ENCODE measurements around the gene ABCF1.
A peak's percentile ranks its signal among the peaks of the same experiment; 100 is the strongest.

The ABCF1 gene

DNA sequence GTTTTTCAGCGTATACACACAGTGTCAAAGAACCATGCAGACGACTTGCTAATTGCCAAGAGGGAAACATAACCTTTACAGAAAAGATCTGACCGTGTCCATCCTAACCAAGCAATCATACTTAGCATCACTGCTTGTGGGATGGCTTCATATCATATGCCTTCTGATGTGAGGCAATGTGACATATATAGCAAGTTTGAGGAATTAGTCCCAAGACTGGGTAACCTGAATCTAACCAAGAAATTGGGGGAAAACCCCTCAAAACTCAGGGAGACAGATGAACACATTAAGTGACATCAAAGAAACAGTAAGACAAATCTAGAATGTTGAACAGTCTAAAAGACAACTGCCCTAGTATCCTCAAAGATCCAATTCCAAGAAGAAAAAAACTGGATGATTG lies 33.3 kb upstream of the ABCF1 start:
- H3K9me3 ChIP-seq (ENCODE audit: control extremely low read depth in 1 of 5, control insufficient read depth in 4 of 5, insufficient read depth in 2 of 5, low read depth in 1 of 5, low read length in 4 of 5): no peaks in the 10 kb centered on the region
- CTCF ChIA-PET: interaction anchor here (1.1 to 15.5 kb wide), 3 partner anchors 10 to 44 kb away, joined by 3 to 151 read pairs (median 3); no protein-coding TSS in a partner anchor
- 92% methylated on average over 2 of the region's 3 CpGs for WGBS (ENCODE audit: insufficient coverage)
- DNase-seq: no peak
- peaks cover 8 to 15% (median 14%) of the 10 kb centered on the region in 4 experiments for H3K4me1 ChIP-seq (ENCODE audit: control extremely low read depth in 1 of 4, control insufficient read depth in 4 of 4, insufficient read depth in 4 of 4, low read length in 3 of 4)
- POLR2A ChIA-PET: no interaction called here
- H3K4me3 ChIP-seq (ENCODE audit: control insufficient read depth in 1 of 7, extremely low read depth in 1 of 7, insufficient read depth in 4 of 7, low read depth in 2 of 7, low read length in 6 of 7): no peak overlapping the region
- H3K27ac ChIP-seq (ENCODE audit: insufficient read depth in 1 of 2, low read depth in 1 of 2, low read length in 2 of 2, poor library complexity in 1 of 2, severe bottlenecking in 2 of 2): no peak overlapping the region
- H3K27me3 ChIP-seq (replicated peaks in 2 of 5; ENCODE audit: control insufficient read depth in 4 of 5, insufficient read depth in 5 of 5, low read length in 4 of 5): no peaks in the 10 kb centered on the region
- no peaks in the 10 kb centered on the region for H3K36me3 ChIP-seq (ENCODE audit: control insufficient read depth in 4 of 4, insufficient read depth in 4 of 4, low read length in 3 of 4)

DNA sequence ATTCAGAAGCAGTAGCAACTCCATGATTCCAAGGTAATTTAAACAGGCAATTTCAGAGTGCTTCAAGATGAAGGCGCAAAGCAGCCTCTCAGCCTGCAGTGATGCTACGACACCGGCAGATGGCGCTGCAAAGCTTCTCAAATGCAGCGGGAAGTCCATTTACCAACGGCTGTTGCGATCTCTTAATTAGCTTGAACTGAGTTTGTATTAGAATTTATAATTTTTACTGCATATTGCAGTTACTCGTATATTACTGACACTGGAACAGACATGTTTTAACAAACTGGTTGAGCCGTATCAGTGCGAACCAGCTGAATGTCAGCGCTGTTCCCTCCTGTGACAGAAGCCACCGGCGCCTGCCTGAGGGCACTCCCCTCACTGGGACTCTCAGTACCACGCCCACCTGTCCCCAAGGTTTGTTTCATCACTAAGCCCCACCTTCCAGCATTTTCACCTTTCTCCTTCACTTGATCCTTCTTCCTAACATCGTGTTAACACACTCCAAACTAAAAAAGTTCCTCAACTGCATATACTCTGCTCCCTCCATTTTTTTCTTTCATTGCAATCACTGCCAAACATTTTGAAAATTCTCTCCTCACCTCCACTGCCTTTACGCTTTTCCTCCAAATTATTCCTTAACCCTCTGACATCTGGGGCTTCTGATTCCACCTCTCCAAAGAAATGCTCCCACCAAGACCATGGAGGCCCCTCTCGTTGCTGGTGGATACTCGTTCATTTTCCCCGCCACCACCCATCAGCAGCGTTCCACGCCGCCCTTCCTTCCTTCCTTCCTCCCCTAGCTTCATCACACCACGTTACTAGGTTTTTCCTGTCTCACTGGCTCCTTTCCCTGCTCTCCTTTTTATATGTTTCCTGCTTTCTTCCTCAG lies 29.5 kb upstream of the ABCF1 start:
- H3K4me3 ChIP-seq (ENCODE audit: control insufficient read depth in 1 of 7, extremely low read depth in 1 of 7, insufficient read depth in 4 of 7, low read depth in 2 of 7, low read length in 6 of 7): peak overlapping the region; percentile 31 to 84 (median 66)
- peak; percentile 86 to 93 (median 92) for DNase-seq
- H3K36me3 ChIP-seq (ENCODE audit: control insufficient read depth in 4 of 4, insufficient read depth in 4 of 4, low read length in 3 of 4): peaks cover 0 to 13% (median 5%) of the 10 kb centered on the region in 4 experiments
- CTCF ChIA-PET: interaction anchor here (0.8 to 17.6 kb wide), 33 partner anchors 8 to 285 kb away, joined by 3 to 259 read pairs (median 5); partner anchors contain the start of genes ATAT1, DHX16, GNL1 and PRR3
- POLR2A ChIA-PET: interaction anchor here (0.6 to 1.8 kb wide), 10 partner anchors 9 to 186 kb away, joined by 3 to 8 read pairs (median 5); partner anchors contain the start of genes ABCF1 and DHX16
- H3K4me1 ChIP-seq (ENCODE audit: control extremely low read depth in 1 of 4, control insufficient read depth in 4 of 4, insufficient read depth in 4 of 4, low read length in 3 of 4): peaks cover 8 to 20% (median 15%) of the 10 kb centered on the region in 4 experiments
- H3K27ac ChIP-seq (ENCODE audit: insufficient read depth in 1 of 2, low read depth in 1 of 2, low read length in 2 of 2, poor library complexity in 1 of 2, severe bottlenecking in 2 of 2): no peak overlapping the region
- no peaks in the 10 kb centered on the region for H3K27me3 ChIP-seq (replicated peaks in 2 of 5; ENCODE audit: control insufficient read depth in 4 of 5, insufficient read depth in 5 of 5, low read length in 4 of 5)
- 0% methylated on average over 18 of the region's 23 CpGs for WGBS (ENCODE audit: insufficient coverage)
- no peaks in the 10 kb centered on the region for H3K9me3 ChIP-seq (ENCODE audit: control extremely low read depth in 1 of 5, control insufficient read depth in 4 of 5, insufficient read depth in 2 of 5, low read depth in 1 of 5, low read length in 4 of 5)

DNA sequence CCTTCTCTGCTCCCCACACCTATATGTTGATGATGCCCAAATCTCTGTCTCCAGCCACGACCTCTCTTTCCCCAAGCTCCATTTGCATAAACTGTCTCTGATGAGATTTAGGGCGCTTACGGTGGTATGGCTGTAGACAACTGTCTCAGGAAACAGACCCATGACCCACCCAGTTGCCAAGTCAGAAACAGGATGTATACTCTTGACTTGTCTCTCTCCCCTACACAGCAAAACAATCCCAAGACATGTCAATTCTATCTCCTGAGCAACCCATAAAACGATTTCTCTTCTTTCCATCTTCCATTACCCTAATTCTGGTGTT lies 28.9 kb upstream of the ABCF1 start:
- peak in 2 of 3 donors; percentile 52 to 59 for DNase-seq
- H3K4me3 ChIP-seq (ENCODE audit: control insufficient read depth in 1 of 7, extremely low read depth in 1 of 7, insufficient read depth in 4 of 7, low read depth in 2 of 7, low read length in 6 of 7): peak overlapping the region in 5 of 7 experiments; percentile 8 to 84 (median 68)
- WGBS (ENCODE audit: insufficient coverage): 0% methylated on average over 4 of the region's 4 CpGs
- no peaks in the 10 kb centered on the region for H3K27me3 ChIP-seq (replicated peaks in 2 of 5; ENCODE audit: control insufficient read depth in 4 of 5, insufficient read depth in 5 of 5, low read length in 4 of 5)
- peaks cover 8 to 20% (median 15%) of the 10 kb centered on the region in 4 experiments for H3K4me1 ChIP-seq (ENCODE audit: control extremely low read depth in 1 of 4, control insufficient read depth in 4 of 4, insufficient read depth in 4 of 4, low read length in 3 of 4)
- POLR2A ChIA-PET: interaction anchor here (0.6 to 1.8 kb wide), 8 partner anchors 12 to 186 kb away, joined by 3 to 8 read pairs (median 4); partner anchors contain the start of gene DHX16
- H3K27ac ChIP-seq (ENCODE audit: insufficient read depth in 1 of 2, low read depth in 1 of 2, low read length in 2 of 2, poor library complexity in 1 of 2, severe bottlenecking in 2 of 2): no peak overlapping the region
- CTCF ChIA-PET: interaction anchor here (1.2 to 17.6 kb wide), 19 partner anchors 11 to 130 kb away, joined by 3 to 259 read pairs (median 6); partner anchors contain the start of genes ATAT1, DHX16, GNL1 and PRR3
- H3K9me3 ChIP-seq (ENCODE audit: control extremely low read depth in 1 of 5, control insufficient read depth in 4 of 5, insufficient read depth in 2 of 5, low read depth in 1 of 5, low read length in 4 of 5): no peaks in the 10 kb centered on the region
- H3K36me3 ChIP-seq (ENCODE audit: control insufficient read depth in 4 of 4, insufficient read depth in 4 of 4, low read length in 3 of 4): peaks cover 0 to 19% (median 9%) of the 10 kb centered on the region in 4 experiments

DNA sequence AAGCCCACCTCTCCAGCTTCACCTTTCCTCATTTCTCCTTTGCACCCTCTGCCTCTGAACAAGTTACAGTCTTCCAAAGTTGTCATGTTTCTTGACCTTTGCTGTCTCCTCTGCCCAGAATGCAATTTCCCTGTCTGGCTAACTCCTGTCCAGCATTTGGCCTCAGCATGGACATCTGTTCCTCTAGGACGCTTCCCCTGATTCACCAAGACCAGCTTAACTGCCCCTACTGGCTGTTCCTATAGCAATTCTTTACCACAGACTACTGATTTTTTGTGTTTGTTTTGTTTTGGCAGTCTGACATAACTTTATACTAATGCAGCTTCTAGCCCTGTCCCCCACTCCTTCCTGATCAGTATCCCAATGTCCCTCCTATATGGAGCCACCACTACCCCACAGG lies 28.3 kb upstream of the ABCF1 start:
- CTCF ChIA-PET: interaction anchor here (1.0 to 17.6 kb wide), 19 partner anchors 12 to 279 kb away, joined by 3 to 259 read pairs (median 7); partner anchors contain the start of genes DHX16, GNL1 and PRR3
- WGBS (ENCODE audit: insufficient coverage): no CpG with 5 or more reads among the region's 1 CpG

DNA sequence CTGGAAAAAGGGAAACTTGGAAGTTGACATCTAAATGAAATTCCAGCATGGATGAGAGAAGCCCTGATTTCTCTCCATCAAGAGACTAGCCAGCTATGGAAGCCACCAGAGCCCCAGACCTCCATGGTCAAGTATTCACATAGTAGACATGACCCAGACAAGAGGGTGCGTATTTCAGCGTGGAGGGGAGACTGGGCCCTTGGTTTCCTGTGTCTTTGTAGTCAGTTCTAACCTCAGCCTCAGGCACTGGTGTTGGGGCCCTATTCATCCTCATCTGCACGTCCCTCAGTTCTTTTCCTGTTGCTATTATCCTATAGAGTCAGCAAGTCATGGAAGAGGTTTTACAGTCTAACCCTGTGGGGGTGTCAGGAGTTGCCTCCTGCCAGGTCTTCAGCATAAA lies 27.4 kb upstream of the ABCF1 start:
- H3K36me3 ChIP-seq (ENCODE audit: control insufficient read depth in 4 of 4, insufficient read depth in 4 of 4, low read length in 3 of 4): peaks cover 4 to 26% (median 15%) of the 10 kb centered on the region in 4 experiments
- ChIA-PET CTCF (interaction anchor here (1.0 to 17.6 kb wide), 16 partner anchors 11 to 278 kb away, joined by 3 to 259 read pairs (median 6); partner anchors contain the start of genes DHX16, GNL1 and PRR3), POLR2A (interaction anchor here (0.6 to 1.0 kb wide), 2 partner anchors 14 to 54 kb away, joined by 3 to 4 read pairs; no protein-coding TSS in a partner anchor)
- H3K4me3 ChIP-seq (ENCODE audit: control insufficient read depth in 1 of 7, extremely low read depth in 1 of 7, insufficient read depth in 4 of 7, low read depth in 2 of 7, low read length in 6 of 7): no peak overlapping the region
- H3K4me1 ChIP-seq (ENCODE audit: control extremely low read depth in 1 of 4, control insufficient read depth in 4 of 4, insufficient read depth in 4 of 4, low read length in 3 of 4): peaks cover 8 to 20% (median 15%) of the 10 kb centered on the region in 4 experiments
- DNase-seq: no peak
- no peaks in the 10 kb centered on the region for H3K9me3 ChIP-seq (ENCODE audit: control extremely low read depth in 1 of 5, control insufficient read depth in 4 of 5, insufficient read depth in 2 of 5, low read depth in 1 of 5, low read length in 4 of 5)
- 95% methylated on average over 3 of the region's 3 CpGs for WGBS (ENCODE audit: insufficient coverage)
- H3K27ac ChIP-seq (ENCODE audit: insufficient read depth in 1 of 2, low read depth in 1 of 2, low read length in 2 of 2, poor library complexity in 1 of 2, severe bottlenecking in 2 of 2): no peak overlapping the region
- H3K27me3 ChIP-seq (replicated peaks in 2 of 5; ENCODE audit: control insufficient read depth in 4 of 5, insufficient read depth in 5 of 5, low read length in 4 of 5): no peaks in the 10 kb centered on the region

More for the DNA sequence above, 28.3 kb upstream of the ABCF1 start:
- Histone ChIP-seq H3K4me1 (ENCODE audit: control extremely low read depth in 1 of 4, control insufficient read depth in 4 of 4, insufficient read depth in 4 of 4, low read length in 3 of 4) (peaks cover 8 to 20% (median 15%) of the 10 kb centered on the region in 4 experiments), H3K27ac (ENCODE audit: insufficient read depth in 1 of 2, low read depth in 1 of 2, low read length in 2 of 2, poor library complexity in 1 of 2, severe bottlenecking in 2 of 2) (no peak overlapping the region), H3K36me3 (ENCODE audit: control insufficient read depth in 4 of 4, insufficient read depth in 4 of 4, low read length in 3 of 4) (peaks cover 2 to 19% (median 9%) of the 10 kb centered on the region in 4 experiments), H3K4me3 (ENCODE audit: control insufficient read depth in 1 of 7, extremely low read depth in 1 of 7, insufficient read depth in 4 of 7, low read depth in 2 of 7, low read length in 6 of 7) (no peak overlapping the region), H3K9me3 (ENCODE audit: control extremely low read depth in 1 of 5, control insufficient read depth in 4 of 5, insufficient read depth in 2 of 5, low read depth in 1 of 5, low read length in 4 of 5) (no peaks in the 10 kb centered on the region), H3K27me3 (replicated peaks in 2 of 5; ENCODE audit: control insufficient read depth in 4 of 5, insufficient read depth in 5 of 5, low read length in 4 of 5) (no peaks in the 10 kb centered on the region)
- DNase-seq: no peak
- POLR2A ChIA-PET: interaction anchor here (1.0 to 1.8 kb wide), 6 partner anchors 11 to 73 kb away, joined by 3 to 8 read pairs (median 5); no protein-coding TSS in a partner anchor

DNA sequence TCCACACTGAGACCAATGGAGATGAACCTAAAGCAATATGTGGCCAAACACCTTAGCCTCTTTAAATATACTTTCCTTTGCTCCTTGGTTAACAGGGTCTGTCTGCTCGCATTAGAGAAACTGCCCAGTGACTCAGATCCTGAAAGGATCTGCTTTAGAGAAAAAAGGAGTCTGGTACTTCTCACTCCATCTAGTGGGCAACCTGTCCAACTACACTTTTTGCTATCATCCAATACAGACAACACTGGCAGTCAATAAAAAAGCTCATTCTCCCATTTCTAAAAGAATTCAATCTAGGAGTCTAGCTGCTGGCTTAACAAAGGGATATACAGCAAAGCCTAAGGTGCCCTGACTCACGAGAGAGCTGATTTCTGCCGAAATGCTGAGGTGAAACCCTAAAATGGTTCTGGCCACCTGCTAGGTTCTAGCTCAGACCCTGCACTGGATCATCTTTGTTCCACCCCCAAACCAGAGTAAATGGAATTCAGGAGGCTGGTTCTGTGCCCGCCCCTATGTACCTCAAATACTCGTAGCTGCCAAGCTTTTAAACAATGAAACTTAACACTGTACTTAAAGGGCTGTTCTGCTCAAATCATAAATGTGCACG lies 26.5 kb upstream of the ABCF1 start:
- peak; percentile 70 to 78 (median 76) for DNase-seq
- CTCF ChIA-PET: interaction anchor here (0.7 to 17.6 kb wide), 23 partner anchors 9 to 184 kb away, joined by 3 to 259 read pairs (median 6); partner anchors contain the start of genes GNL1 and PRR3
- H3K27ac ChIP-seq (ENCODE audit: insufficient read depth in 1 of 2, low read depth in 1 of 2, low read length in 2 of 2, poor library complexity in 1 of 2, severe bottlenecking in 2 of 2): no peak overlapping the region

More for the DNA sequence above, 26.5 kb upstream of the ABCF1 start:
- POLR2A ChIA-PET: interaction anchor here (0.6 to 1.4 kb wide), 7 partner anchors 10 to 244 kb away, joined by 3 to 4 read pairs (median 3); no protein-coding TSS in a partner anchor
- Histone ChIP-seq H3K27me3 (replicated peaks in 2 of 5; ENCODE audit: control insufficient read depth in 4 of 5, insufficient read depth in 5 of 5, low read length in 4 of 5) (no peaks in the 10 kb centered on the region), H3K36me3 (ENCODE audit: control insufficient read depth in 4 of 4, insufficient read depth in 4 of 4, low read length in 3 of 4) (peaks cover 8 to 34% (median 15%) of the 10 kb centered on the region in 4 experiments), H3K4me1 (ENCODE audit: control extremely low read depth in 1 of 4, control insufficient read depth in 4 of 4, insufficient read depth in 4 of 4, low read length in 3 of 4) (peaks cover 8 to 20% (median 15%) of the 10 kb centered on the region in 4 experiments), H3K9me3 (ENCODE audit: control extremely low read depth in 1 of 5, control insufficient read depth in 4 of 5, insufficient read depth in 2 of 5, low read depth in 1 of 5, low read length in 4 of 5) (no peaks in the 10 kb centered on the region), H3K4me3 (ENCODE audit: control insufficient read depth in 1 of 7, extremely low read depth in 1 of 7, insufficient read depth in 4 of 7, low read depth in 2 of 7, low read length in 6 of 7) (no peak overlapping the region)
- WGBS (ENCODE audit: insufficient coverage): 54% methylated on average over 6 of the region's 6 CpGs
